Measurements from ENCODE around the gene NDUFA11. TPM values are rescaled to one million over a fixed set of nuclear protein-coding genes. Genes with fewer than 3 reads are reported as not detected.

The NDUFA11 gene
- total and polyA plus RNA-seq, 2 of the 13 experiments (the other 11 are each of a cell fraction or from before 2014, with no cell fraction given), result 286 to 378 TPM

DNA sequence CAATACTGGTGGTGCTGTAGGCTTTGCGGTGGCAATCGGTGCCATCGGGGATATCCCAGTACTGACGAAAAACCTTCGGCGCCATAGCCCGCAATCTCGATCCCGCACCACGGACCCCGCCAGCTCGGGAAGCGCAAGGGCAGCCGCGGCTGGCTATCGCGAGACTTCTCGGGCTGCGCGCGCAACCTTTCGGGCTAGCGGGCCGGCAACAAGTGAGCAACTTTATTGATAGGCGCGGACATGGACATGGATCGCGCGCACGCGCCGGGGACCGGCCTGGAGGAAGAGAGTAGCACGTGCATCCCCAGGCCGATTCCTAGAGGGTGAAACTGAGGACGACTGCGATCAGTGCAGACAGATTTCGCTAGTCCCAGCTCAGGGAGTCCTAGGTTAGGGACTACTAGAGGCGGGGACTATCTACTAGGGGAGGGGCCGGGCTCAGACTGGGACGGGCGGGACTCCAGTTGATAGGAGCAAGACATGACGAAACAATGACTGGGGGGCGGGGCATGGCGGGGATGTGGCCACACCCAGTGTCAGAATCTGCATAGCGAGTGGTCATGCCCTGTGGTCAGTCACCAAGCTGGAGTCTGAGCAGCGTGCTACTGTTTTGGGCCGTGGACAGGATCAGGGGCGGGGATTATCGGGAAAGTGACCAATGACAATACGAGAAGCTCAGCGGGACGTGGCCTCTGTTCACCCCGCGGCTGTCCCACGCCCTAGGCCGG, at the start of gene NDUFA11 (continued):
- TF ChIP-seq ZSCAN21 (CRISPR knock-in tag; IDR thresholded peaks at IDR 0.05; ENCODE audit: borderline replicate concordance), result peak; percentile 75
- TF ChIP-seq ZNF460 (CRISPR knock-in tag; IDR thresholded peaks at IDR 0.05; ENCODE audit: borderline replicate concordance), result peak; percentile 67; the same call in 1 of the 2 replicates
- TF ChIP-seq, protein P1, sequence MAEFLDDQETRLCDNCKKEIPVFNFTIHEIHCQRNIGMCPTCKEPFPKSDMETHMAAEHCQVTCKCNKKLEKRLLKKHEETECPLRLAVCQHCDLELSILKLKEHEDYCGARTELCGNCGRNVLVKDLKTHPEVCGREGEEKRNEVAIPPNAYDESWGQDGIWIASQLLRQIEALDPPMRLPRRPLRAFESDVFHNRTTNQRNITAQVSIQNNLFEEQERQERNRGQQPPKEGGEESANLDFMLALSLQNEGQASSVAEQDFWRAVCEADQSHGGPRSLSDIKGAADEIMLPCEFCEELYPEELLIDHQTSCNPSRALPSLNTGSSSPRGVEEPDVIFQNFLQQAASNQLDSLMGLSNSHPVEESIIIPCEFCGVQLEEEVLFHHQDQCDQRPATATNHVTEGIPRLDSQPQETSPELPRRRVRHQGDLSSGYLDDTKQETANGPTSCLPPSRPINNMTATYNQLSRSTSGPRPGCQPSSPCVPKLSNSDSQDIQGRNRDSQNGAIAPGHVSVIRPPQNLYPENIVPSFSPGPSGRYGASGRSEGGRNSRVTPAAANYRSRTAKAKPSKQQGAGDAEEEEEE (CRISPR knock-in tag; IDR thresholded peaks at IDR 0.05; ENCODE audit: borderline replicate concordance), result 0 out of 2 replicates have a peak, but pooled peaks have one; percentile 73
- TF ChIP-seq ZFP41 (CRISPR knock-in tag; IDR thresholded peaks at IDR 0.05; ENCODE audit: borderline replicate concordance), result no peak
- TF ChIP-seq, protein P2, sequence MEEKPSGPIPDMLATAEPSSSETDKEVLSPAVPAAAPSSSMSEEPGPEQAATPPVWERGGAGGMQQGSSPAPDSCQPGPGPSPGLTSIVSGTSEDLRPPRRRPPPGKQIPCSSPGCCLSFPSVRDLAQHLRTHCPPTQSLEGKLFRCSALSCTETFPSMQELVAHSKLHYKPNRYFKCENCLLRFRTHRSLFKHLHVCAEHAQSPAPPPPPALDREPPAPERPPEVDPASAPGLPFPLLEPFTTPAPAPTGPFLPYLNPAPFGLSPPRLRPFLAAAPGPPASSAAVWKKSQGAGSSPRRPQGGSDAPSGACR (CRISPR knock-in tag; IDR thresholded peaks at IDR 0.05), result 0 out of 2 replicates have a peak, but pooled peaks have one; percentile 17
- no peak; the same call in 1 of the 2 replicates for TF ChIP-seq SAFB2 (CRISPR knock-in tag; IDR thresholded peaks at IDR 0.05; ENCODE audit: borderline replicate concordance, low read depth)
- peak; percentile 49; the same call in 1 of the 2 replicates for TF ChIP-seq PPARG (CRISPR knock-in tag; conservative IDR thresholded peaks at IDR 0.05)
- TF ChIP-seq CEBPG (CRISPR knock-in tag; IDR thresholded peaks at IDR 0.05), result peak; percentile 2; the same call in 1 of the 2 replicates
- TF ChIP-seq TOE1 (CRISPR knock-in tag; IDR thresholded peaks at IDR 0.05), result no peak
- TF ChIP-seq PITX1 (CRISPR knock-in tag; IDR thresholded peaks at IDR 0.05), result peak; percentile 39; the same call in 1 of the 2 replicates
- no peak; the same call in 1 of the 2 replicates for TF ChIP-seq ZNF121 (CRISPR knock-in tag; IDR thresholded peaks at IDR 0.05)
- peak; percentile 83; the same call in 1 of the 2 replicates for TF ChIP-seq ZNF816 (CRISPR knock-in tag; IDR thresholded peaks at IDR 0.05; ENCODE audit: borderline replicate concordance)
- no peak for TF ChIP-seq PAF1 (CRISPR knock-in tag; IDR thresholded peaks at IDR 0.05)
- TF ChIP-seq ZNF766 (CRISPR knock-in tag; IDR thresholded peaks at IDR 0.05; ENCODE audit: borderline replicate concordance), result no peak
- TF ChIP-seq, protein P3, sequence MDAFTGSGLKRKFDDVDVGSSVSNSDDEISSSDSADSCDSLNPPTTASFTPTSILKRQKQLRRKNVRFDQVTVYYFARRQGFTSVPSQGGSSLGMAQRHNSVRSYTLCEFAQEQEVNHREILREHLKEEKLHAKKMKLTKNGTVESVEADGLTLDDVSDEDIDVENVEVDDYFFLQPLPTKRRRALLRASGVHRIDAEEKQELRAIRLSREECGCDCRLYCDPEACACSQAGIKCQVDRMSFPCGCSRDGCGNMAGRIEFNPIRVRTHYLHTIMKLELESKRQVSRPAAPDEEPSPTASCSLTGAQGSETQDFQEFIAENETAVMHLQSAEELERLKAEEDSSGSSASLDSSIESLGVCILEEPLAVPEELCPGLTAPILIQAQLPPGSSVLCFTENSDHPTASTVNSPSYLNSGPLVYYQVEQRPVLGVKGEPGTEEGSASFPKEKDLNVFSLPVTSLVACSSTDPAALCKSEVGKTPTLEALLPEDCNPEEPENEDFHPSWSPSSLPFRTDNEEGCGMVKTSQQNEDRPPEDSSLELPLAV (CRISPR knock-in tag; conservative IDR thresholded peaks at IDR 0.05; ENCODE audit: low read depth), result no peak
- peak; percentile 94 for TF ChIP-seq SP4 (CRISPR knock-in tag; IDR thresholded peaks at IDR 0.05)
- TF ChIP-seq, protein P4, sequence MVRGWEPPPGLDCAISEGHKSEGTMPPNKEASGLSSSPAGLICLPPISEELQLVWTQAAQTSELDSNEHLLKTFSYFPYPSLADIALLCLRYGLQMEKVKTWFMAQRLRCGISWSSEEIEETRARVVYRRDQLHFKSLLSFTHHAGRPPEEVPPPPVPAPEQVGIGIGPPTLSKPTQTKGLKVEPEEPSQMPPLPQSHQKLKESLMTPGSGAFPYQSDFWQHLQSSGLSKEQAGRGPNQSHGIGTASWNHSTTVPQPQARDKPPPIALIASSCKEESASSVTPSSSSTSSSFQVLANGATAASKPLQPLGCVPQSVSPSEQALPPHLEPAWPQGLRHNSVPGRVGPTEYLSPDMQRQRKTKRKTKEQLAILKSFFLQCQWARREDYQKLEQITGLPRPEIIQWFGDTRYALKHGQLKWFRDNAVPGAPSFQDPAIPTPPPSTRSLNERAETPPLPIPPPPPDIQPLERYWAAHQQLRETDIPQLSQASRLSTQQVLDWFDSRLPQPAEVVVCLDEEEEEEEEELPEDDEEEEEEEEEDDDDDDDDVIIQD (CRISPR knock-in tag; IDR thresholded peaks at IDR 0.05; ENCODE audit: low read depth), result no peak
- no peak for TF ChIP-seq KDM6A (CRISPR knock-in tag; IDR thresholded peaks at IDR 0.05; ENCODE audit: low read depth)
- peak; percentile 81; the same call in 1 of the 2 replicates for TF ChIP-seq GLI4 (CRISPR knock-in tag; IDR thresholded peaks at IDR 0.05; ENCODE audit: borderline replicate concordance)
- TF ChIP-seq ZNF335 (CRISPR knock-in tag; IDR thresholded peaks at IDR 0.05), result 0 out of 2 replicates have a peak, but pooled peaks have one; percentile 43
- TF ChIP-seq CENPX (CRISPR knock-in tag; IDR thresholded peaks at IDR 0.05), result no peak
- TF ChIP-seq, protein P5, sequence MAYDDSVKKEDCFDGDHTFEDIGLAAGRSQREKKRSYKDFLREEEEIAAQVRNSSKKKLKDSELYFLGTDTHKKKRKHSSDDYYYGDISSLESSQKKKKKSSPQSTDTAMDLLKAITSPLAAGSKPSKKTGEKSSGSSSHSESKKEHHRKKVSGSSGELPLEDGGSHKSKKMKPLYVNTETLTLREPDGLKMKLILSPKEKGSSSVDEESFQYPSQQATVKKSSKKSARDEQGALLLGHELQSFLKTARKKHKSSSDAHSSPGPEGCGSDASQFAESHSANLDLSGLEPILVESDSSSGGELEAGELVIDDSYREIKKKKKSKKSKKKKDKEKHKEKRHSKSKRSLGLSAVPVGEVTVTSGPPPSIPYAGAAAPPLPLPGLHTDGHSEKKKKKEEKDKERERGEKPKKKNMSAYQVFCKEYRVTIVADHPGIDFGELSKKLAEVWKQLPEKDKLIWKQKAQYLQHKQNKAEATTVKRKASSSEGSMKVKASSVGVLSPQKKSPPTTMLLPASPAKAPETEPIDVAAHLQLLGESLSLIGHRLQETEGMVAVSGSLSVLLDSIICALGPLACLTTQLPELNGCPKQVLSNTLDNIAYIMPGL (CRISPR knock-in tag; IDR thresholded peaks at IDR 0.05; ENCODE audit: borderline replicate concordance in 1 of 2, low read depth in 1 of 2), result peak; percentile 56 to 90; a peak in 3 of 4 replicates
